Stimulated activated CD8-positive, alpha-beta memory T cell treated with anti-CD3 and anti-CD28 coated beads, Interleukin-4, amount 100 ng/mL, for 1 hour (primary cell): ENCODE measurements around the gene MCF2L2.
"Not testable (repeated sequence)": the region's sequence is repeated elsewhere in the genome, so short reads cannot be mapped to it uniquely, and the experiment has no call there.

Source experiments
- DNase-seq, 2 donors: peaks; one replicate each; pipeline ENCODE4 v3.0.0-alpha.2; 2020; ENCODE audit warnings: low read depth in 2 of 2, low spot score in 1 of 2

Gene MCF2L2

DNA sequence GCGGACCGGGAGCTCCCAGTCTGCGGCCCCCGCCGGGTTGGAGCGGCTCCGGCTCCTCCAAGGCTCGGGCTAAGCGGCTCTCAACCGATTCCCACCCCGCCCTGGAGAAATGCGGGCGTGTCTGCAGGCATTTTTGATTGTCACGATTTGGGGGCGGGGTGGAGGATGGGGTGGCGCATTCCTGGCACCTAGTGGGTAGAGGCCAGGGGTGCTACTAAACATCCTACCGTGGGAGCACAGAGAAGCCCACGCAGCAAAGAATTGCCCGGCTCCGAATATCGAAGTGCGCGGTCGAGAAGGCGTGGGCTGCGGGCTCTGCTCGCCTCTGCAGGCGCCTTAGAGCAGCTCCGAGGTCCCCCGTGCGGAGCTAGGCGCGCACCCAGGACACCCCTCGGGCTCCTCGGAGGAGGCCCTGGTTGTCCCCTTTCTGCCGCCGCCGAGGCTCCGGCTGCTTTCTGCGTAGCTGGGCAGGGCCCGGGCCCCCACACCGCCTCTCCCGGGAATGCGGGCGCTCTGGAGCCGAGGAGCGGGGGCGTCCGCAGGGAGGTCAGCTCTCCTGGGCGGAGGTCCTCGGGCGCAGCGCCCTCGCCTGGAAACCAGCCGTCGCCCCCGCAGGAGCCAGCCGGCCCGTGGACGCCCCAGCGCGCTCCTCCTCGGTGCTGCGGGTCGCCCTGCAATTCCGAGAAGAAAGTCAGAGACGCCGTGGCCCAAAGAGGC, 249.4 kb downstream of the MCF2L2 start:
- no peak for DNase-seq

DNA sequence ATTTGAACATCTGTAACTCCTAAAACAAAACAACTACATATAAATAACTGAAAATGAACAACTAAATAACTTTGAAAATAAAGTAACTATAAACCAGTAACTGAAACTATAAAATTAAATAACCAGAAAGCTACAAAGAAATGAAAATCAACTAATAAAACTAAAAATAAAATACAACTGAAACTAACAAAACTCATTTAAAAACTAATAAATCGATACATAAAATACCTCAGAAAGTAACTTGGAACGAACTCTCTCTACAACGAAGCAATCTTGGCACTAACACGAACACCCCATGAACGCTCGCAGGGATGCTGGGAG, 249.9 kb downstream of the MCF2L2 start:
- DNase-seq: no peak

DNA sequence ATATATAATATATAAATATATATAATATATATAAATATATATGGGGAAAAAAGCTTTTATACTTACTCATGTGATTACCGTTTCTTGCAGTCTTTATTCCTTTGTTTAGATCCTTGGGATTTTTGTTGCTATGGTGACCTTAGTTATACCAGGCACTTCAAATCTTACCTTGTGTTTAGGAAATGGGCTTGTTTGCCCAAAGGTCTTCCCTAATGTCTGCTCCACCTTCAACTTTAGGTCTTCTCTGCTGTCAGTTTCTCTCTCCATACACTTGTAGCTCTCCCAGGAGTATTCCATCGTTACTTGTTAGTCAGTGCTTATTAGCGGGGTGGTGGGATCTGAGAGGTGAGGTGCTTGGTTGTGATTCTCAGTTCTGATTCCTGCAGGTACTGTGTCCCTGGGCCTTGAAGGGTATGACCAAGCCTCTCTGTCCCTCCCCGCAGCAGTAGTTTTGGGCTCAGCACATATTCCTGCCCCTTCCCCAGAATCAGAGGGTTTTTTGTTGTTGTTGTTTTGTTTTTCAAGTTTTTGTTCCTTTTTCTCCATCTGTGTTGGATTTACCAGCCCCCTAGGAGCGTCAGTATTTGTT, 256.3 kb downstream of the MCF2L2 start:
- DNase-seq: no peak

DNA sequence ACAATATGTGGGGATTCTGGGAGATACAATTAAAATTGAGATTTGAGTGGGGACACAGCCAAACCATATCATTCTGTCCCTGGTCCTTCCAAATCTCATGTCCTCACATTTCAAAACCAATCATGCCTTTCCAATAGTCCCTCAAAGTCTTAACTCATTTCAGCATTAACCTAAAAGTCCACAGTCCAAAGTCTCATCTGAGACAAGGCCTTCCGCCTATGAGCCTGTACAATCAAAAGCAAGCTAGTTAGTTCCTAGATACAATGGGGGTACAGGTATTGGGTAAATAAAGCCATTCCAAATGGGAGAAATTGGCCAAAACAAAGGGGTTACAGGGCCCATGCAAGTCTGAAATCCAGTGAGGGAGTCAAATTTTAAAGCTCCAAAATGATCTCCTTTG, 260.4 kb downstream of the MCF2L2 start:
- DNase-seq: not testable (repeated sequence)

DNA sequence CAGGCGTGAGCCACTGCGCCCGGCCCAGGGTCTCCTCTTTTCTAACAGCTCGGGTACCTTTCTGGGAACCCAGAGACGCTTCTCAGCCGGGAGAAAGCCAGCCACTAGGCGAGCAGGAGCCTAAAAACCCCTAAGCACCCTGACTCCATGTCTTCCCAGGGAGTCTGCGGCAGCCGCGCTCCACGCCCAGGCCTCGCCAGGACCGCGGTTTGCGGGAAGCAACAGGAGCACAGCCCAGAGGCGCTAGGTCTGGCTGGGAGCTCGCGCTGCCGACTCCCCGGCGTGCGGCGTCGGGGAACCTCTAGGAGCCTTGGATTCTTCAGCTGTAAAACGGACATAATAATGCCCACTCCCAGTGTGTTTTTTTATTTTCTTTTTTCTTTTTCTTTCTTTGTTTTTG, 264.9 kb downstream of the MCF2L2 start:
- DNase-seq: no peak

DNA sequence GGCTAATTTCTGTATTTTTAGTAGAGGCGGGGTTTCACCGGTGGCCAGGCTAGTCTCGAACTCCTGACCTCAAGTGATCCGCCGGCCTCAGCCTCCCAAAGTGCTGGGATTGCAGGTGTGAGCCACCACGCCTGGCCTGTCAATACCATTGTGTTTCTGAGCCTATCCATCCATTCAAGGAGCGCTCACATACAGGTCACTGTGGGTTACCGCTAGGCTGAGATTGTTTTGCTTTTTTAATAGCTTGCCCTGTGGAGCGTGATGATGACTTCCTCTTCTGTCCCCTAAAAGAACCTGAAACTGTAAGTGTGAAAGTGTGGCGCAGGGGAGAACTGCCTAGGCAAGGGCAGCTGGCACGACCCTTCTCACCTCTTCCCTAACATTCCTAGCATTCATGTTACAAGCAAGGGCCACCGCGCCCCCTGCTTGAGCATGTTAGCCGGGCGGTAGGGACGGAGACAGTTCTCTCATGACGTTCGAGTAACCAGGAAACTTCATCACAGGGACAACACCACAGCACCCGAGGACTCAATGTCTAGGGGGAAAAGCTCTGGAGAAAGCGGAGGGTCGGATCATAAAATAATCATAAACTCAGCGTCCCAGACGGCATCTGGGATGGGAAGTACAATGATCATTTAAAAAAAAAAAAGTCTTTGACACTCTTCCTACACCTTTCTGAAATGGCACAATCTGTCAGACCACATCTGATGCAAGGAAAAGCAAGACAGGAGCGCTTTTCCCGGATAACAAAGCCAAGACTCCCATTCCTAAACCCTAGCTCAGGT, 266.7 kb downstream of the MCF2L2 start:
- DNase-seq: no peak

DNA sequence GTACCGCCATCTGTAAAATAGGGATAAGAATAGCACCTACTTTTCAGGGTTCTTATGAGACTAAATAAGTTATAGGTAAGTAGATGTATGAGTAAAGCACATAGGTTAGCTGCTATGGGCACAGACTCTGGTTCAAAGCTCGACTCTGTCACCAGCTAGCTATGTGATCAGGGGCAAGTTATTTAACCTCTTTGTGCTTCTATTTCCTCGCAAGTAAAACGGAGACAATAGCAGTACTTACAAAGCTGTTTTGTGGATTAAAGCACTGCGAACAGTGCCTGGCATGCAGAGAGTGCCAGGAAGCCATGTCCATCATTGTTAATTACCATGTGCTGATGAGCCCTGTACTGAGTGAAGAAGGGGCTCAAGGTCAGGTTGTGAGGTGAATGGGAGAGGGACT, 267.8 kb downstream of the MCF2L2 start:
- no peak for DNase-seq

DNA sequence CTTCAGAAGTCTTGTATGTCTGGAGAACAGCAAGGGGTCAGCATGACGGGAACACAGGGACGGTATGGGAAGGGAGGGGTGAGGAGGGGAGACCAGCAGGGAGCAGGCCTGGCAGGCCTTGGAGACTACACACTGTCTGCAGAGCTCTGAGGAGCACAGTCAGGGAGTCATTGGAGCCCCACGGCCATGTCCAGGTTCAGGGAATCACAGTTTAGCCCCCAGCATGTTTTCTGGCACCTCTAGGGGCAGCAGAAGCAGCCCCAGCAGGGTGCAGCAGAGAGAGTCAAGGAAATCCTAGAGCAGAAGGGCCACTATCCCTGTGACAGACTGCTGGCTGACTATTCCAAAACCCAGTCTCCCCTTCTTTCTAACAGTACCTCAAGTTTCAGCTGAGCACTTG, 269.1 kb downstream of the MCF2L2 start:
- DNase-seq: no peak

DNA sequence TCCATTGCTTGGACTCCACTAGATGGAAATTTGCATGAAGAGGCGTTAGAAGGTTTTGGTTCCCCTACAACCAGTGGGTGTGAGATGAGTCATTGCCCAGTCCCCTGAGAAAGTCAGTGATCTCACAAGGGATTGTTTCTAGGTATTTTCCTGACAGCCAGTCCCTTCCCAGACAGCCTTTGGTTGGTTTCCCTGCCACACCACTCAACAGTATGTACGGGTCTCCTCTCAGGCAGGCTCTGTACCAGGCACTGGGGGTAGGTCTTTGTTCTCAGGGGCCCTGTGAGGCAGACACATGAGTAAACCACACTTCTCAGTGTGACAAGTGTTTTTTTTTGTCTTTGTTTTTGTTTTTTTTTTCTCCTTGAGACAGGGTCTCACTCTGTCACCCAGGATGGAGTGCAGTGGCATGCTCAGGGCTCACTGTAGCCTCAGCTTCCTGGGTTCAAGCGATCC, 269.8 kb downstream of the MCF2L2 start:
- no peak for DNase-seq

DNA sequence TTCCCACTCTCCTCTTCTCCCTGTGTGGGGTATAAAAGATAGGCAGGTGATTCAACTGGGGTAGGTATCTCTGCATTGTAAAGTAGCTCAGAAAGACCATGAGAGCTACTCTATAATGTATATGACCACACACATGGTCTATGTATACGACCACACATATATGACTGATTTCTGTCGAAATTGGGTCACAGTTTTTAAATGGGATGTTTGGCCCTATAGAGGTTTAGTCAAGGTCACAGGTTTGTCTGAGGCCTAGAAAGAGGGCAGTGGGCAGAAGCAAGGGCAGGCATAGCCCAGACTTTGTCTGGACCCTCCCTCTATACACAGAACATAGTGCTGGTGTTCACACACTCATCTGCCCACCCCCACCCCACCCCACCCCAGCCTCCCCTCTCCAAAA, 270.3 kb downstream of the MCF2L2 start:
- DNase-seq: no peak

DNA sequence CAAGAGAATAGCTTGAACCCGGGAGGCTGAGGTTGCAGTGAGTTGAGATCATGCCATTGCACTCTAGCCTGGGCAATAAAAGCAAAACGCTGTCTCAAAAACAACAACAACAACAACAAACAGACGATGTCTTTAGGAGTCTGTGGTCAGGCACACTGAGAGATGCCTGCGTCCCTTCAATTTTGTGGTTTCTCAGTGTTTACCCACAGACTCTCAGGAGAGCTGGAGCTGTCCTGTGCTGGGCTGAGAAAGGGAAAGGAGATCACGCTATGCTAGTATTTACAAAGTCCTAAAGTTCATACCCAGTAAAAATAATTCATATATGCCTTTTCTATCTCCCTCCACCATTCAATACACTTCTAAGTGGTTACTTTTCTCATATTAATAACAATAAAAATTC, 272.2 kb downstream of the MCF2L2 start:
- DNase-seq: no peak

DNA sequence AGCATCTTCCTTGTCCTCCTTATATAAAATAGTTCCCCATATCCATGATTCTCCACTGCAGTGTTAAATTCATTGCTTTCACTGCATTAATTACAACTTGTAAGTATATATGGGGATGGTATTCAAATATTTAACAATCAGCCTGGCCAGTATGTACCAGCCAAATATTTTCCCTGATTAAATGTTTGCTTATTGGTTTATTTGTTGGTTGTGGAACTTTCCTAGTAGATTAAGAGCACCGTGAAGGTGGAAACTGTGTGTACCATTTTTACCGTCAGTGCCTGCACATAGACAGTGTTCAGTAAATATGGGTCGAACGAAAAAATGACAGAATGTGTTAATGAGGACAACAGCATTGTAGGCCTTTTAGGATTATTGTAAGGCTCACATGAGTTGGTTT, 272.9 kb downstream of the MCF2L2 start:
- DNase-seq: no peak

DNA sequence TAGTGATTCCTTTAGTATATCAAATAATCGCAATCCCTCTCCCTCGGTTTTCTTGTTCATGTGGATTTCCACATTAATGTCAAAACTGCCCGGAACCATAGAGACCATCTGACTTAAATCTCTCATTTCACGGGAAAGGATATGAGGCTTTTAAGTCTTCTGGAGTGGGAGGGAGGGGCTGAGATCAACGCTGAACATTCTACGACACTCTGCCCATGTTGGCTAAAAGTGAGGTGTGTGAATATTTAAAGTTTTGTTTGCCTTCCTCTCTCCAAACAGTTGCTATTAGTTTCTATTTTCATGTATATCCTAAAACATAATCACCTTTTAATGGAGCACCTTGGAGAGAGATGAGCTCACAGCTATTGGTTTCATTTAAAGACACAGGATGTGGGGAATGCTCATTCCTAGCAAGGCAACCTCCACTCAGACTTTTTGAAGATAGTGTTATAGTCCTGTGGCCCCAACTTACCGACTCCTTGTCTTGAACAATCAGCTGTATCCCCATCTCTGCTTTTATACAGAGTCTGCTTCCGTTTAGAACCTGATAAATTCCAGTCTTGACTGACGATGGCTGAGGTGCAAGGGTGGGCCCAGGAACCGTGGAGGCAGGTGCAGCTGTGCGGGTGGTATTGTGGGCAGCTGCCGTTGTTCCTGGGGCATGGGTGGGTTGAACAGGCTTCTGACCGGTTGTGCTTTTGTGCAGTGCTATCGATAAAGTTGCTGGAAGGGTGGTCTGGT, 275.0 kb downstream of the MCF2L2 start:
- DNase-seq: no peak

DNA sequence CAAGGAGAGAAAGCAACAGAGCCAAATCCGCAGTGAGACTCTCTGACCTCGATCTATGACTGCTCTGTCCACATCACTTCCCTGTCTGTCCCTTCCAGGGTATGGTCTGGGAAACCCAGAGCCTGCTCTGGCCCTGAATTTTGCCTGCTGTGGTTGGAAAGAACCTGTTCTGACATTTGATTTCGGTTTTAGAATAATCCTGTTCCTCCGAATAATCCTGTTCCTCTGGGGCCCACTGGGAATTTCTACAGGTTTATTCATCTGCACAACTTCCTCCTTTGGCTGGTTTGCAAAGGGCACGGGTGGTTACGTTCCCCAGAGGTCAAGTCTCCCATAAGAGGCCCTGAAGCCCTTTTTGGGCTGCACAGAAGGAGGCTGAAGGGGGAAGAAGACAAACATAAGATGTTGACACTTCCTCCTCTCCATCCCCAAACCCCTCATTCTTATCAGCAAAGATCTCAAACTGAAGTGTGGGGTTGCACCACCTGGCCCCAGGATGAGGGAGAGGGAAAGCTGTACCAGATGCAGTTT, 276.5 kb downstream of the MCF2L2 start:
- no peak for DNase-seq

DNA sequence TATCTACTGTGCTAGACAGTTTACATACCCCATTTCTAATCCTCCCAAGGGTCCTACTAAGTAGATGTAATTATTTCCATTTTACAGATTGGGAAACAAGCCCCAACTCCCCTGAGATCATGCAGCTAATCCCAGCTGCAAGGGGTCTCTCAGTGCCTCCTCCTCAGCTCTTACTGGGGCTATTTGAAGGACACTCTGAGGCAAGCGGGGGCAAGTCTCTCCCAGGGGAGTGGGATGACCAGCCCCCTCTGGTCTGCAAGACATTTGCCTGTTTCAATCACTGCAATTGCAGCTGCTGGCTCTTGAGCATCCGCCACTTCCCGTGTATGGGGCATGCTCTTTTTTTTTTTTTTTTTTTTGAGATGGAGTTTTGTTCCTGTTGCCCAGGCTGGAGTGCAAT, 277.3 kb downstream of the MCF2L2 start:
- DNase-seq: no peak

DNA sequence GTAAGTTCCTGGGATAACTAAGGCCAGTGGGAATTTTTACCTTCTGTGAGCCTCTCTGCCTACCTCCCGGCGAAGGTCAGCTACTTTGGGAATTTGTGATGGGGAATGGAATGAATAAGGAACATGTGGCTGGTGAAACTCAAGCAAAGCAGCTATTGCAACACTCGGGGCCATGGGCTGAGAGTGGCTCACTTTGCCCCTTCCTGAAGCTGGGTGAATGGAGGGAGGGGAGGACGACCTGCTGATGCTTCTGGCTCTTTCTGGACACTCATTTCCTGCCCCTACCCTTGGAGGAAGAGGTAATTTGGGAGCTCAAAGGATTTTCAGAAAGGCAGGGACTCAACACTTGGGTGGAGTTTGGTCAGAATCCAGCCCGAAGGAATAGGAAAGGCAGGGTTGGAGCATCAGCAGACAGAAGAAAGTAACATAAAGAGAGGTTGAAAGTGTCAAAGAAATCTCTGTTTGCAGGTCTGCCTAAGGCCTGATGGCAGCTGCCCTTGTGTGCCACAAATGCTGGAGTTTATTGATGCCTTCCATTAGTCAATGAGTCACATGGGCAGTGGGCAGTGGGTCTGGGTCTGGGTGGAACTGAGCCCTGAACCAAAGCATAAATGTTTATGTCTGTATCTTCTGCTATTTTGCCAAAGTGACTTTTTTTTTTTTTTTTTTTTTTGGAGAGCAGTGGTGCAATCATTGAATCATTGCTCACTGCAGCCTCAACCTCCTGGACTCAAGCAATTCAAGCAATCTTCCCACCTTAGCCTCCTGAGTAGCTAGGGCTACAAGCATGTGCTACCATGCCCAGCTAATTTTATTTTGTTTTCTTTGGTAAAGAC, 278.3 kb downstream of the MCF2L2 start:
- no peak for DNase-seq

DNA sequence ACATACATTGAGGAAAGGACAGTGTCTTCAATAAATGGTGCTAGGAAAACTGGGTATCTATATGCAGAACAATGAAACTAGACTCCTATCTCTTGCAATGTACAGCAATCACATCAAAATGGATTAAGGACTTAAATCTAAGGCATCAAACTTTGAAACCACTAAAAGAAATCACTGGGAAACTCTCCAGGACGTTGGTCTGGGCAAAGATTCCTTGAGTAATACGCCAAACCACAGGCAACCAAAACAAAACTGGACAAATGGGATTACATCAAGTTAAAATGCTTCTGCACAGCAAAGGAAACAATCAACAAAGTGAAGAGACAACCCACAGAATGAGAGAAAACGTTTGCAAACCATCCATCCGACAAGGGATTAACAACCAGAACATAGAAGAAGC, 280.4 kb downstream of the MCF2L2 start:
- no peak for DNase-seq

DNA sequence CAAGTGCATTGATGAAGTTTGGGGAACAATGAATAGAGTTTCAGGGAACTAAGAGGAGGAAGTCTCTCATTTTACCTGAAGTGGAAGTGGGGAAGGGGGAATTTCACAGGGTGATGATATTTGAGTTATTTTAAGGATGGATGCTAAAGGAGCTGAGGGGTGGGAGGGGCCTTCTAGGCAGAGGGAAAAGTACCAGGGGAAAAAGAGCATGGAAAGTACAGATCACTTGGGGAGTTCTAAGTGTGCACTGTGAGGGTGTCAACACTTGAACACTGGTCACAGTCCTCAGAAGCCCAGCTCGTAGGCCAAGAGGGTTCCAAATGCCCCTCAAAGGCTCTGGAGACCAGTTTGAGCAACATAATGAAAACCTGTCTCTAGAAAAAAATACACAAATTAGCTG, 284.1 kb downstream of the MCF2L2 start:
- DNase-seq: no peak

DNA sequence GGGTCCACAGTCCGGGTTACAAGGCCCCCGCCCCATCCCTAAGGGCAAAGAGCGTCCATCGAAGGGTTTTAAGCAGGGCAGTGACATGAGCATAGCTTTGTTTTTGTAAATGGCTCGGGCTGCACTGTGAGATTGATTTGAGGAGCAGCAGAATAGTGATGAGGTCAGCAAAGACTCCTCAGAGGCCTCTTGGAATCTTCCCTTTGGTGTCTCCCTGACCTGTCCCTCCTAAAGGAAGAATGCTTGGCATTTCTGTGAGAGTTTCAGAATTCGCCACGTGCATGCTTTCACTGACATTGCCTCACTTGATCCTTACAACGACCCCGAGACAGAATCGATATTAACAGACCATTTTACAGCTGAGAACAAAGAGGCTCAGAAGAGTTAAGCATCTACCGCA, 286.2 kb downstream of the MCF2L2 start:
- no peak for DNase-seq

DNA sequence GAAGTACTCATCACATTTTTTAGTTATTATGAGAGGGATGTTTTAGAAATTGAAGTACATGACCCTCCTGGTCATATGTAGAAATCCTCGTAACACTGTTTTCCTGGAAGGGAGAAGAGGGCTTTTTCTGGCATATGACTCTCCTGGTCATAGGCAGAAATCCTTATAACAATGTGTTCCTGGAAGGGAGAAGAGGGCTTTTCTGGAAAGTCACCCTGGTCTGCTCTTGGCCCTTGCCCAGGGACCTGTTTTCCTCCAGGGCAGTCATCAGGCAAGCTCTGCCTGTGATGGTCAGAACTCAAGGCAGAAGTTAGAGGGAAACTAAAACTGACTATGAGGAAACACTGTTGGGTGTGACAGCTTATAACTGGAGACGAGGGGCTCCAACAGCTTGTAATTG, 293.6 kb downstream of the MCF2L2 start:
- DNase-seq: no peak

DNA sequence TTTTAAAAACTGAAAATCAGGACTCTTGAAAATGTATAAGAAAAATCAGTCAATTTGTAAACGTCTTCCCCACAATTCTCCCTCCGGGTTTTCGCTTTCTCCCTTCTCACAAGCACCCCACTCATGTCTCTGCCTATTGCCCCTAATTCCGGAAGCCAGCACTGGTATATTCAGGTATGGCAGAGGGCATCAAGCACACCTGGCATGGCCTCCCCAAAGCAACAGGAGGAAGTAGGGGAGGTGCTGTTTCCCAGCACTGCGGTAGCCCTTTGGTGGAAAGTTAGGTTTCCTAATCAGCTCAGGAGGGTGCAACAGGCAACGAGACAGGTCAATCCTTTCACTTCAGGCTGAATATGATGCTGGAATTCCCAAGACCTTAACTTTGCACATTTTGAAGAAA, 296.0 kb downstream of the MCF2L2 start:
- DNase-seq: no peak
